Kidney epithelial cell (primary cell): ENCODE measurements around the gene MKNK2. TPM values are rescaled to one million over a fixed set of nuclear protein-coding genes. Genes with fewer than 3 reads are reported as not detected.

Experiments
- DNase-seq: peaks from one replicate; pipeline ENCODE4 v3.0.0-alpha.2; 2010; ENCODE audit warnings: low read depth
- H3K27me3 ChIP-seq: 2 replicates; pipeline ENCODE4 v1.6.0; 2011; ENCODE audit warnings: low read length; ENCODE audit not compliant: control insufficient read depth, insufficient read depth
- H3K36me3 ChIP-seq: 2 replicates; pipeline ENCODE4 v1.5.1; 2011; ENCODE audit warnings: low read length; ENCODE audit not compliant: control insufficient read depth, insufficient read depth
- H3K4me3 ChIP-seq: 2 replicates; pipeline ENCODE4 v1.5.1; 2011; ENCODE audit warnings: low read depth, mild to moderate bottlenecking, control low read depth, low read length
- total RNA-seq: library from RNA; depleted of rRNA; stranded (reverse); fragments of >200 nt; gene quantifications from 2 replicates; pipeline ENCODE4 v1.2.3, GENCODE V29; 2015
- TF ChIP-seq, protein P1 (sequence below): IDR thresholded peaks from 2 replicates; pipeline ENCODE4 v1.5.1; 2011; ENCODE audit warnings: mild to moderate bottlenecking, moderate library complexity, low read length, control low read depth, inconsistent platforms; ENCODE audit not compliant: insufficient read depth, poor library complexity, severe bottlenecking

The MKNK2 gene
- total RNA-seq, 1 donor from 2014 or later = 253 TPM

- TF ChIP-seq, protein P1, sequence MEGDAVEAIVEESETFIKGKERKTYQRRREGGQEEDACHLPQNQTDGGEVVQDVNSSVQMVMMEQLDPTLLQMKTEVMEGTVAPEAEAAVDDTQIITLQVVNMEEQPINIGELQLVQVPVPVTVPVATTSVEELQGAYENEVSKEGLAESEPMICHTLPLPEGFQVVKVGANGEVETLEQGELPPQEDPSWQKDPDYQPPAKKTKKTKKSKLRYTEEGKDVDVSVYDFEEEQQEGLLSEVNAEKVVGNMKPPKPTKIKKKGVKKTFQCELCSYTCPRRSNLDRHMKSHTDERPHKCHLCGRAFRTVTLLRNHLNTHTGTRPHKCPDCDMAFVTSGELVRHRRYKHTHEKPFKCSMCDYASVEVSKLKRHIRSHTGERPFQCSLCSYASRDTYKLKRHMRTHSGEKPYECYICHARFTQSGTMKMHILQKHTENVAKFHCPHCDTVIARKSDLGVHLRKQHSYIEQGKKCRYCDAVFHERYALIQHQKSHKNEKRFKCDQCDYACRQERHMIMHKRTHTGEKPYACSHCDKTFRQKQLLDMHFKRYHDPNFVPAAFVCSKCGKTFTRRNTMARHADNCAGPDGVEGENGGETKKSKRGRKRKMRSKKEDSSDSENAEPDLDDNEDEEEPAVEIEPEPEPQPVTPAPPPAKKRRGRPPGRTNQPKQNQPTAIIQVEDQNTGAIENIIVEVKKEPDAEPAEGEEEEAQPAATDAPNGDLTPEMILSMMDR = no peak
- Histone ChIP-seq H3K36me3 (no peaks in the 10 kb centered on the region), H3K4me3 (no peak overlapping the region), H3K27me3 (no peaks in the 10 kb centered on the region)
- DNase-seq = no peak
Observed at GRCh38 chr19:2011169-2011568, 39.9 kb downstream of the MKNK2 start.

- no peaks in the 10 kb centered on the region for H3K36me3 ChIP-seq
- TF ChIP-seq, protein P1 = no peak
- H3K27me3 ChIP-seq = no peaks in the 10 kb centered on the region
- H3K4me3 ChIP-seq = no peak overlapping the region
- DNase-seq = no peak
Observed at GRCh38 chr19:2010135-2010668, 40.8 kb downstream of the MKNK2 start.

DNA sequence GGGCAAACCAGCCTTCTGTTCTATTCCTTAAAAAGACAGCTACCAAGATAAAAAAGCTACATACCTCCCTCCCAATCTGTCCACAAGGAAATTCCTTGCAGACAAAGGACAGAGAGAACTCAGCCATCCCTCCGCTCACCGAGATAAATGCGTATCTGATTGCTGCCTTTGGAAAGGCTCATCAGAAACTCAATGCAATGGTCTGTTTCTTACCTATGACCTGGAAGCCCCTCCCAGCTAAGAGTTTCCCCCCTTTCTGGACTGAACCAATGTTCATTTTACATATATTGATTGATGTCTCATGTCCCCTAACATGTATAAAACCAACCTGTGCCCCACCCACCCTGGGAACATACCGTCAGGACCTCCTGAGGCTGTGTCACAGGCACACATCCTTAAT lies 47.2 kb downstream of the MKNK2 start:
- TF ChIP-seq, protein P1 = no peak
- Histone ChIP-seq H3K36me3 (no peaks in the 10 kb centered on the region), H3K27me3 (no peaks in the 10 kb centered on the region), H3K4me3 (no peak overlapping the region)
- no peak for DNase-seq

GRCh38 chr19:1999856-2000515 lies 51.1 kb downstream of the MKNK2 start:
- no peak for DNase-seq
- no peaks in the 10 kb centered on the region for H3K27me3 ChIP-seq
- no peaks in the 10 kb centered on the region for H3K36me3 ChIP-seq
- H3K4me3 ChIP-seq = no peak overlapping the region
- TF ChIP-seq, protein P1 = no peak

DNA sequence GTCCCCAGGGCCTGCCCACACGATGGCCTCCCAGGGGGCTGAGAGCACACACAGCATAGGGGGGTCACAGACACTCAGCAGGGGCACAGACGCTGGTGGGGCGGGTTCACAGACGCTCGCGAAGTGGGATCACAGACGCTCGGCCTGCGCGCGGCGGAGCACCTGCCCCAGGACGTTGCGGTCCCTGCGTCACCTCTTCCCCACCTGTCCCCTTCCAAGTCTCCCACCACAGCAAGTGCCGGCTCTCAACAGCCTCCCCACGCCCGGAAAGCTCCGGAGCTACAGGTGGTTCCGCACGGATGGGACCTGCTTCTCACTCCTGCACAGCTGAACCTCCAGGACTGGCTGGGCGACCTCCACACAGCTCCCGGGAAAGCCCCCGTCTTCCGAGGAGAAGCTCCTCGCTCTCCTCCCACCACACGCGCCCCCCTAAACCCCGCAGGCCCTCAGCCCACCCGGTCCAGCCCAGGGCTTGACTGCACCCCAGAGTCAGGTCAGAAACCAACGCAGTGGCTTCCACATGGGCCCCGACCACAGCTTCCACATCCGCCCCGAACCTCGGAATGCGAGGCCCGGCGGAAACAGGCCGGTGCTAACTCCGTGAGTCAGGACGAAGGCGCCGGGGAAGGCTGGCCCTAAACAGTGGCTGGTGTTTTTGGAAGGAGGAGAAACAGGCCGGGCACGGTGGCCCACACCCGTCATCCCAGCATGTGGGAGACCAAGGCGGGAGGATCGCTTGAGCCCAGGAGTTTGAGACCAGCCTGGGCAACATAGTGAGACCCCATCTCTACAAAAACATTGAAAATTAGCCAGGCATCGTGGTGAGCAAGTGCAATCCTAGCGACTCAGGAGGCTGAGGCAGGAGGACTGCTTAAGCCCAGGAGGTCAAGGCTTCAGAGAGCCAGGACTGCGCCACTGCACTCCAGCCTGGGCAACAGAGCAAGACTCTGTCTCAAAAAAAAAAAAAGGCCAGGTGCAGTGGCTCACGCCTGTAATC lies 52.0 kb downstream of the MKNK2 start:
- H3K36me3 ChIP-seq = no peaks in the 10 kb centered on the region
- no peaks in the 10 kb centered on the region for H3K27me3 ChIP-seq
- no peak overlapping the region for H3K4me3 ChIP-seq
- DNase-seq = no peak
- TF ChIP-seq, protein P1 = no peak
